22Rv1 (cell line): ENCODE measurements around the gene CDH18.

ENCODE experiments used
- H3K27ac ChIP-seq: fragments of 450-650 bp; 2 replicates; pipeline ENCODE4 v1.5.1; 2017
- ZFX ChIP-seq: fragments of 450-650 bp; IDR thresholded peaks from 2 replicates; pipeline ENCODE4 v1.6.1; 2017; ENCODE audit warnings: antibody characterized with exemption, borderline replicate concordance
- TF ChIP-seq, protein P1 (sequence below): fragments of 450-650 bp; IDR thresholded peaks from 2 replicates; pipeline ENCODE4 v1.5.1; 2017; ENCODE audit warnings: mild to moderate bottlenecking

CDH18 gene

DNA sequence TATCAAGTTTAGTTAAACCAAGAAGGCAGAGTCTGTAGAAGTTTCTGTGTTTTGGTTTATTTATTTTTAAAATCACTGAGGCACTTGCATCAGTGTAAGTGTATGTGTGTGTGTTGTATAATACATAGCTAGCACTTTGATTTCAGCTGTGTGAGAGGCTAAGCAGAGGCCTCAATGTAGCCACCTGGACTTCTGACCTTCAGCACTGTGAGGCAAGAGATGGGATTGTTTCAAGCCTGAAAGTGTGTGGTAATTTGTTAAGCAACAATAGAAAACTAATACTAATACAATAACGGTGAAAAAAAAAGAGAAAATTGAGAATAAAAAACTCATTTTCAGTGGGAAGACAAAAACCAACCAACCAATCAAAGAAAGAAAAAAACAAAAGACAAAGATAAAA, 327.3 kb downstream of the CDH18 start:
- TF ChIP-seq, protein P1, sequence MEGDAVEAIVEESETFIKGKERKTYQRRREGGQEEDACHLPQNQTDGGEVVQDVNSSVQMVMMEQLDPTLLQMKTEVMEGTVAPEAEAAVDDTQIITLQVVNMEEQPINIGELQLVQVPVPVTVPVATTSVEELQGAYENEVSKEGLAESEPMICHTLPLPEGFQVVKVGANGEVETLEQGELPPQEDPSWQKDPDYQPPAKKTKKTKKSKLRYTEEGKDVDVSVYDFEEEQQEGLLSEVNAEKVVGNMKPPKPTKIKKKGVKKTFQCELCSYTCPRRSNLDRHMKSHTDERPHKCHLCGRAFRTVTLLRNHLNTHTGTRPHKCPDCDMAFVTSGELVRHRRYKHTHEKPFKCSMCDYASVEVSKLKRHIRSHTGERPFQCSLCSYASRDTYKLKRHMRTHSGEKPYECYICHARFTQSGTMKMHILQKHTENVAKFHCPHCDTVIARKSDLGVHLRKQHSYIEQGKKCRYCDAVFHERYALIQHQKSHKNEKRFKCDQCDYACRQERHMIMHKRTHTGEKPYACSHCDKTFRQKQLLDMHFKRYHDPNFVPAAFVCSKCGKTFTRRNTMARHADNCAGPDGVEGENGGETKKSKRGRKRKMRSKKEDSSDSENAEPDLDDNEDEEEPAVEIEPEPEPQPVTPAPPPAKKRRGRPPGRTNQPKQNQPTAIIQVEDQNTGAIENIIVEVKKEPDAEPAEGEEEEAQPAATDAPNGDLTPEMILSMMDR: no peak
- TF ChIP-seq ZFX: no peak
- no peak overlapping the region for H3K27ac ChIP-seq

DNA sequence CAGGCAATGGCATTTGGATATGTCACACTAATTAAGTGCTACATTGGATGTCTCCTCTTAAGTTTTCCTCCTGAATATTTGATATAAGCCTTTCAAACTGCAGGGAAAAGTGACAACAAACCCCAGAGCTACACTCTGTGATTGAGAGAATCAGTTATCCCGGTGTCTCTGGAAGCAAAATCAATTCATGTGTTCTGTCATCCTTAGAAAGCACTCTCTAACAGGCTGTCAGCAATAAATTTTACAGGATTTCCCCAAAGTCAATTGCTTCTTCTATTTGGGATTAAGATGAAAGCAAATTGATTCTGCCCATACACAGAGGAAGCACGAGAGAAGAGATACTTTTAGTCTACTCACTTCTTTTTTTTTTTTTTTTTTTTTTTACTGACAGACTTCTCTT, 332.4 kb downstream of the CDH18 start:
- no peak overlapping the region for H3K27ac ChIP-seq
- no peak for TF ChIP-seq ZFX
- TF ChIP-seq, protein P1: no peak

DNA sequence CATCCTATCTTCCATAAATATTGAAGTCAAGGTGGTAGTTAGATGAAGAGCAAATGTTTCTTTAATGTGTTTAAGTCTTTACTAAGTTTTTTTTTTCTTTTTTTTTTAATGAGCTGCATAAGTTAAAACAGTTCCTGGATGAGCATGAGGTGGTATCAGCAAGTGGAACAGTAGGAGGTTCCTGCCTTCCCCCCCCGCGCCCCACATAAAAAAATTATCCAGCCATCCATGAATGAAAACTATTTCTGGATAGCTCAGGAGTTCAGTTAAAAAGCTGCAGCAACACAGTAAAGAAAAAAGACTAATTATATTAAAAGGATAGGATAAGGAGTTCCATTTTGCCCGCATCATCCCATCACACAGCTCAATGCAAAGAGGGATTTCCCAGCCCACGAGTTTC, 349.5 kb downstream of the CDH18 start:
- H3K27ac ChIP-seq: no peak overlapping the region
- TF ChIP-seq, protein P1: no peak
- no peak for TF ChIP-seq ZFX

DNA sequence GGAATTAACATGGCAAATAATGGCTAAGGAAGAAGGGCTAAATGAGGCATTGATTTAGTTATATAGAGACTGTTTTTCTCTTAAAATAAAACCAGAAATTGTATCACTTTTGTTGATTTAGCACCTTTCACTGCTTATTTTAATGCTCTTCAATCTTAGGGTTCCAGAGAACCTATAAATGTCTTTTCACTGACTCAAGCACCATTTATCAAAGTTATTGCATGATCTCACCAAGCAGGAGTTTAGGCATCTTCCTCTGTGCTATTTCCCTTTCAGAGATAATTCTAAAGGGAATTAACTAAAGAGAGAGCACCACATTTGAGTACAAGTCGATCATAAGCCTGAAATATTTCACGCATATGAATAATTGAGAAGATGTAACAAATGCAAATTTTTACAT, 357.1 kb downstream of the CDH18 start:
- H3K27ac ChIP-seq: no peak overlapping the region
- TF ChIP-seq, protein P1: no peak
- TF ChIP-seq ZFX: no peak

DNA sequence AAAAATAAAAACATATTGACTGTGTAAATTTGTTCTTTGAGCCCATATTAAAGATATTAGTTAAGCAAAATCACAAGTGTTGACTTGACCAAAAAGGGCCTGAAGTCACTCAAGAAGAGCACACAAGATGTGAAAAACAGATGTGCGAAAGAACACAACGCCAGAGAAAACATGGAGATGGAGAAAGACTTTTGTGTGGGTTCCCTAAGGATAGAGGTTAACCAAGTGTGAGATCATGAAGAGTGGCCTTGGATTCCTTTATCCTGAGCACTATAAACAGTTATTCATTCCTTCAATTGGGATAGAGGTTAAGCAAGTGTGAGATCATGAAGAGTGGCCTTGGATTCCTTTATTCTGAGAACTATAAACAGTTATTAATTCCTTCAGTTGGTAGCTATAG, 361.8 kb downstream of the CDH18 start:
- TF ChIP-seq, protein P1: no peak
- TF ChIP-seq ZFX: no peak
- no peak overlapping the region for H3K27ac ChIP-seq

DNA sequence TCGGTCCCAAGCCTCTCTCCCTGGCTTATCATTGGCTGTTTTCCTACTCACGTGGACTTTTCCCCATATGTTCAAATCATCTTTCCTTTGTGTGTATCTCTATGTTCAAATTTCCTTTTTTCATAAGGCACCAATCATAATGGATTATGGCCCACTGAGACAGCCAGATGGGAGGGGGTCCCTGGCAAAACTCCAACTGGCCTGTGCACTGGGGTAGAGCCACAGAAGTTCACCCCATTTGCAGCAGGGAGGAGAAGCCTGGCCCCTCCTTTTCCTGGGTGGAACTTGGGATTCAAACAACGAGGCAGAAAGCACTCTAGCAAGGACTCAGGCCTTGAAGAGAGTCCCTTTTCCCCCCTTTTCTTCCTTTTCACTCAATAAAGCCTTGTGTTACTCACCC, 362.4 kb downstream of the CDH18 start:
- TF ChIP-seq, protein P1: no peak
- no peak for TF ChIP-seq ZFX
- H3K27ac ChIP-seq: no peak overlapping the region

DNA sequence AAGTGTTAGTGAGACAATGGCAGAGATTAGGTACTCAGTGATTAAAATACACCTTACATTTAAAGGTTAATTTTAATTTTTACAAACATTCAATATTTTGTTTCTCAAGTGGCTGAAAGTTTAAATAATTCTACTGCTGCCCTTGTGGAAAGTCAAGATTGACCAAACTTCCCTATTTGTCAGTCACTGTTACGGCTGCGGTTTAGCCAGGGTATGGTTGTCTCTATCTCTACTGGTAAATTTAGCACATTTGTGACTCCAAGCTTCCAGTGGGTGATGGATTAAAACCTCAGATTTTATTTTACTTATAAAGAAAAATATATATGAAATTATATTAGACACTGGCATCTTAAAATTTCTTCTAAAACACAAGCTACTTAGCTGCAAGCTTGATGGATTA, 368.4 kb downstream of the CDH18 start:
- no peak overlapping the region for H3K27ac ChIP-seq
- TF ChIP-seq ZFX: no peak
- TF ChIP-seq, protein P1: no peak
